ENCODE measurements around the gene BAMBI.

BAMBI gene

DNA sequence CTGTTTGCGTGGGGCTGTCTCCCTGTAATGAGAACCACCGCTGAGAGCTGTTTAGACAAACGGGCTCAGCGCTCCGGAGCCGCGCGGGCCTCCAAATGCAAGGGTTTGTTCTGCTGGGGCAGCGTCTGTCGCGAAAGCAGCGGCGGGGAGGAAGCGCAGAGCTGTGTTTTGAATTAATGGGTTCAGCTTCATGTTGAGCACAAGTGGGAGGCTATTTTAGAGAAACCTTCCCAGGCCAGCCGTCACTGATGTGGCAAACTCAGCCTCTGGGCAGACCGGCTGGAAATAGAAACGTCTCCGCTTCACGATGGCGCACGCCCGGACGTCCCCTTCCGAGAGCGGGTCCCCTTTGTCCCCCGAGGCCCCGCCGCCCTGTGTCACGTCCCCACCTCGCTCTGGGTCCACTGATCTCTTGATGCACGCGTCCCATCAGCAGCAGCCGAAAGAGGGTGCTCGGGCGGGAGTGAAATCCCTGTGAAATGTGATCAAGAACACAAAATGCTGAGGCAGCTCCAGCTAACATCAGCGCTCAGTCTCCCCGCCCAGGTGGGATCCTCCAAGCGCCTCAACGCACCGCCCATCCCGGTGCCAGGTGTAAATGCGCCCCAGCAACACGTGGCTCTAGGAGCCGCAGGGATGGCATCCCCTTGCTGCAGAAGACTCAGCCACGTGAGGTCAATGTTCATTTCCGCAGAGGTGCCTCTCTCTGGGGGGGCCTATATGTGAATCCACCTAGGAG lies 44.9 kb downstream of the BAMBI start:
- H3K4me3 ChIP-seq = peak overlapping the region in 2 of 7 experiments; percentile 20 to 27
- H3K27ac ChIP-seq = no peak overlapping the region

DNA sequence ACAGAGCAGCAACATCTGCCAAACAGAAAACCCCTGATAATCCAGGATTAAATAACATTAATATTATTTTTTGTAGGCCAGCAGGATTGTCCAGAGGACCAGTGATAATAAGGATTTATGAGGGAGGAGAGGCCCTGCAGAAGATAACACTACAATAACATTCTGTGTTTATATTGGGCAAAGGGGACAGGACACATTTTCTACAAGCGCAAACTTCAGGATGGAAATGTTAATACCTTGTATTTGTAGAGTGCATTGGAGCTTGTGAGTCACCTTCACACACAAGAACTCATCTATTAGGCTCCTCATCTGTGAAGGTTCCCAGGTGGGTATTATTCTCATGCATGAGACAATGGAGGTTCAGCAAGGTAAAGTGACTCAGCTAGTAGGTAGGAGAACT lies 51.0 kb downstream of the BAMBI start:
- no peak overlapping the region for H3K4me3 ChIP-seq
- no peak overlapping the region for H3K27ac ChIP-seq

DNA sequence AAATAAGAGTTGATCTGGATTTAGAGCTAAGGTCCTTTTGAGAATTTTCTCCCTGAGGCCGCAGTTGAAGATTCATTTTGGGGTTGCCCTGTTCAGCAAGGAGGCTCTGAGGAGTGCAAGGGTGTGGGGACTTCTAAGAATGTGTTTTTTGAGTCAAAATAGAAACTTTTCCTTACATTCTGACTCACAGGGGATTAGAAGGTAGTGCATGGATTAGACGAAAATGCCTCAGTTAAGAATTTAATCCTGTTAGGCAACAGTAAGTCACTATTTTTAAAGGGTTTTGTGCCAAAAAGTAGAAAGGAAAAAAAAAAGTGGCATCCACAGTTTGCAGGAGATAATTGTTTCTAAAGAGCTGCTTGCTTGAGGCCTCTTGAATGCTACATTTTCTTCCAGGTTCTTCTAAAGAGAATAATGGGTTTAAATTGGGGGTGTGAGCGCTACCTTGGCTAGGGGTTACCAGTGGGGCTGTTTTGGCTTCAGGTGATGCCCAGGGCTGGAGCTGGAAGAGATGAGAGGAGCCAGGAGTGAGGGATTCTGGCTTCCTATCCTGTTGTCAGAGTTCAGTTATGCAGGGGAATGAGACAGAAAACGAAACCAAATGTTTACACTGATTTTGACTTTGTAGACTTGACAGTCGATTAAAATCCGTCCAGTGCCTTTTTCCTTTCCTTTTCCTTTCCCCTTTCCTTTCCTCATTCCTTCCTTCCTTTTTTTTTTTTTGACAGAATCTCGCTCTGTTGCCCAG lies 52.9 kb downstream of the BAMBI start:
- Histone ChIP-seq H3K4me3 (no peak overlapping the region), H3K27ac (no peak overlapping the region)

DNA sequence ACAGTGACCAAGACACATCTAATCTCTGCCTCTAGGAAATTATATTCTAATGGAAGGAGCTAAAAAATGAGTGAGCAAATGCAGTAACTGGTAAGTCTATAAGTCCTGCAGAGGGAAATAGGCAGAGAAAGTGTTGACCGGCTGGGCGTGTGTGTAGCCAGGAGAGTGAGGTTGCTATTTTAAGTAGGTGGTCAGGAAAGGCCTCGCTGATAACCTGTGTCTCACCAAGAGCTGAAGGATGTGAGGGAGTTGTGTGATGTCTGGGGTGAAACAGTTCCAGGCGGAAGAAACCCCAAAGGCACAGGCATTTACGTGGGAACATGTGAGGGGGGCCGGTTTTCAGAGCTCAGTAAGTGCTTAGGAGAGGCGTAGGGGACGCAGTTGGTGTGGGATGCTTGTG lies 54.8 kb downstream of the BAMBI start:
- H3K27ac ChIP-seq = no peak overlapping the region
- no peak overlapping the region for H3K4me3 ChIP-seq

Data from skin epidermis (tissue), 12 donors.